ENCODE measurements around the gene SMPD3.
A peak's percentile ranks its signal among the peaks of the same experiment; 100 is the strongest.

SMPD3 gene

DNA sequence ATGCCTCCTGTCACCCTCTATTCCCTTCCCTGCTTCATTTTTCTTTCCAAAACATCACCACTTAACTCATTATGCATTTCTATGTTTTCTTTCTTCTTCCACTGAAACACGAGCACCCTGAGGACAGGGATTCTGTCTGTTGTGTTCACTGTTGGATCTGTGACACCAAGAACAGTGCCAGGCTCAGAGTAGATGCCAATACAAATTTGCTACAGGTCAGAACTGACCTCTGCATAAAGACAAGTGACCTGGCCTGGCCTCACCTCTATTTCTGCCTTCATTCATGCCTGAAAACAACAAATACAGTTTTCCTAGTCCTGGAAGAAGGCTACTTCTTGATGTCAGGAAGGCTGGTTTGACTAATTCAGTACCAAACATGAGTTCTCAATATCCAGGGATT is 45.1 kb downstream of the SMPD3 start:
- no peak for DNase-seq

DNA sequence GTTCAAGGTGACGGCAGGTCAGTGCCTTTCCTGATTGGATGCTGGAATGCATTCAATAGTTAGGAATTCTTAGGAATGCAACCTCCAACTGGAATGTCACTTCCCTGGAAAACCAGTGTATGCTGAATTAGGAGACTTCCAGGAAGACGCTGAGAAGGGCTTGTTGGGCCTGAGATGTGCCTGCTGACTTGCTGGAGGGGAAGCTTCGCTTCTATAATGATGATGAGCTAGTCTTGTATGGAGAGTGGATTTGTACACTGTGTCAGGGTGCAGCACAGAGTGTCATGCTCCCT is 45.6 kb downstream of the SMPD3 start:
- DNase-seq: no peak

DNA sequence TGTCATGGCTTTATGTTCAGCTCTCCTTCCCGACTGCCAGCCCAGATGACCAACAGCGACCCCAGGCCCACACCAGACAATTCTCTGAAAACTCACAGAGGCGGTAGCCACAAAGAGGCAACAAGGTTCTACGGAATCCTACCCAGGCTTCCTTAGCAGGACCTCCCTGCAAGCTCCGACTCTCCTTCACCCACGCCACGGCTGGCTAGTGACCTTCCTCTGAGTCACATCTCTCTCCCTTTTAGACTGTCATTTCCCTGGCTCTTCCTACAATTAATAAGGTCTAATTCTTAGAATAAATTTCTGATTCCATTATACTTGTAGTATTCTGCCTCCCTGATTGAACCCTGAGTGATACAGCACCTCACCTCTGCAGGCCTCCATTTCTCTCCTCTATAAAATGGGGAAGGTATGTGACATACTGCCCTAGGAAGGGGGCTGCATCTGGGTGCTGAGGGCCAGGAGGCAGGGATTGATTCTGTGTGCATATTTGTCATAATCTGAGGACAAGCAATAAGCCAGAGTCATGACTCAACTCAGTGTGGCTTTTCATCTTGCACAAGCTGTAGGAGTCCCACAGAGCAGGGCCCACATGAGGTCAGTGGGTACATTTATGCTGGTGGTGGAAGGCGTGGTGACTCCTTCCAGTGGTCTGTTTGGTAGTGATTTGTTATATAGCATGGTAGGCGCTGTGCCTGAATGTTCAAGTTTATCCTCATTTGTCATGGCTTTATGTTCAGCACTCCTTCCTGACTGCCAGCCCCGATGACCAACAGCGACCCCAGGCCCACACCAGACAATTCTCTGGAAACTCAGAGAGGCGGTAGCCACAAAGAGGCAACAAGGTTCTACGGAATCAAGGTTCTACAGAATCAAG is 46.2 kb downstream of the SMPD3 start:
- no peak for DNase-seq

DNA sequence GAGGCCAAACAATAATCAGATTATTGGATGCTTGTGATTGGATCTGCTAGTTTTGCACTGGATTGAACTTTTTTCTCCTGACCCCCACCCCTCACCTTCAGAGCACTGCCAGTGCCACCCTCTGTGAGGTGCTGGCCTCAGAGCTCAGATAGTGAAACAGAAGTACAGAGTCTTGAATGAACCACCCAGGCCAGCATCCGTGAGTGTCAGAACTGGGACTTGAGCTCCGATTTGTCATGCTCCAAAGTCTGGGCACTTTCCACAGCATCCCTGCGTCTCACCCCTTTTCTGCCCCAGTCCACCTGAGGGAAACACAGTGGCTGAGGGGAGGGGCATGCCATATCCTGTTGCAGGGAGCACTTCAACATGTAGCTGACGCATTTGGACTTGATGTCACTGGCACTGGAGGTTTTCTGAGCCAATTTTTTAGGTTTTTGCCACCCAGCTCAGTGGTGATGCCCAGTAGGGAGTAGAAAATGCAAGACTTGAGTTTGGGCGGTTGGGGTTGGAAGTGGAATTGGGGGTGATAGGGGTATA is 47.3 kb downstream of the SMPD3 start:
- DNase-seq: peak in 1 of 5 experiments; percentile 30

DNA sequence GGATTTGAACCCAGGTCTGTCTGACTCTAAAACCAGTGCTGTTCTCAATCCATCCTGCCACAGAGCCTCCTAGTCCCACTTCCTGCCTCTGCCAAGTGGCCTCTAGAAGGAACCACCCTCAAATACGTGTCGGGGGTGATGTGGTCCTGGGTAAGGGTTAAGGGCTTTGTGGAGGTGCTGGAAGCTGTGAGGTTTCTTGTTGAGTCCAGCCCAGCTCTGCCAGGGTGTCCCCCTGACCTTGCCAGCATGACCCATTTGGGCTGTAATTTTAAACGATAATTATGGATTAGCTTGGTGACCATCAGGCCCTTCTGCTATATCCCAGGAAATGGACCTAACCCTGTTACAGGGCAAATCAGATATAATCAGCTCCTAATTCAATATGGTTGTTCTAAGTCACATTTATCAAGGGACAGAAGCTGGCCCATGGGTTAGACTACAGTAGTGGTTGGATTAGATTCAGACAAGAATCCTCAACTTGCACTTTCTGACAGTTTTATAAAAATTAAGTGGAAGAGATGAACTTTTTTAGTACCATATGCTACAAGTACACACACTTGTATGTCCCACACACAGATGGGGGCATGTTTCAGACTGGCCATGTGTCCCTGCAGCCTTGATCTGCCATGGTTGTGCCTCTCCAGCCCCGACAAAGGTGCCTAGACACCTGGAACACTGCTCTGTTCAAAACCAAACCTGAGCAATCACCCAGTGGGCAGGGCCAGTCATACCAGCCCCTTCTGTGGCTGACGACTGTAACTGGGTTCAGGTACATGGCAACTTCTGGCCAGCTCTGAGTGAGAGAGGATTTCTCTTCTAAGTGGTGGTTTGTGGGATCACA is 48.0 kb downstream of the SMPD3 start:
- peak in 1 of 5 experiments; percentile 60 for DNase-seq

DNA sequence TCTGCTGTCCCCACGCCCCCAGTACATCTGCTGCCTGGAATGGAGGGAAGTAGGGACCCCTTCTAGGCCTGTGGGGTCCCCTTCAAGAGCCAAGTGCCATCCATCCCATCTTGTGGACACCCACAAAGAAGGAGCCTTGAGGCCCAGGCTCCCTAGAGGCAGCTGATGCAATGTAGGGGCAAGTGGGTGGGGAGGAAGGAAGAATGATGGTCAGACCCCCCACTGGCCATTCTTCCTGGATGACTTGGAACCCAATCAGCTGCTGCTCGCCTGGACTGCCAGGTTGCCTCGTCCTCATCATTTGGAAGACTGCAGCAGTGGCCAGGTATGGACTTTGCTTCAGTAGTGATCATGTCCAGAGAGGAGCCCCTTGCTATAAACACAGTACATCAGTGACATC is 48.9 kb downstream of the SMPD3 start:
- DNase-seq: no peak

DNA sequence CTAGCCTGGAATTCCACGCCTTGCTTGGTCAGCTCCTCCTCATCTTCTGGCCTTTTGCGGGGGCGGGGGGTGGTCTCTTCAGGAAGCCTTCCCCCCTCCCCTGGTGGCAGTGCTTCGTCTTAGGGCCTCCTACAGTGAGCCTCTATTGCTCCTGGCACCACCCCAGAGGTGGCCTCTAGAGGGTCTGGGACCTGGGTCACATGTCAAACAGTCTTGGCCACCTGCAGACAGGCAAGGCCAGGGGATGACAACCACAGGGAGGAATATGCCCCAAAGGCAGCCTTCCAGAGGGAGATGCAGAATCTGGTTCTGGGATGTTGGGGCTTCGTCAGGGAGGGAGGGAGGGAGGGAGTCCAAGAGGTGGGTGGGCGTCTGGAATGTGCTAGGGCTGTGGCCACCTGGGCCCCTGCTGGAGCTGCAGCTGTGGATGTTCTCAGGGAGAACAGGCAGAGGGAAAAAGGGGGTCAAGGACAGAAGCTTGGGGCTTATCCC is 50.6 kb downstream of the SMPD3 start:
- no peak for DNase-seq

DNA sequence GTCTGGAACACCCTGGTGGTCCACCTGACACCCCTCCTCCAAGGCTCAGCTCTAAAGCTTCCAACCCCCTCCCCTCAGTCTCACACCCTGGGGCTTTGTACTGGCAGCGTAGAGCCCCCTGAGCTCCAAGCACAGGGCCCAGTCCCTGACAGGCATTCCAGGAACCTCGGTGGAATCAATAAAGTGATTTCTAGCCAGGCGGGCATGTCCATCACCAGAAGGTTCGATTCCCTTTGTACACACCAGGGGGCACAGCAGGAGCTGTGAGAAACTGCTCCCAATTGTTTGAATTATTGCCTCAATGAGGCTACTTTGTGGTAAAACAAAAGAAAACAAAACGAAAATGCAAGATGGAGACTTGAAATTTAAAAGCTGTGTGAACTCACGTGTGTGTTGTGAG is 51.8 kb downstream of the SMPD3 start:
- peak in 4 of 5 experiments; percentile 22 to 72 (median 33) for DNase-seq

DNA sequence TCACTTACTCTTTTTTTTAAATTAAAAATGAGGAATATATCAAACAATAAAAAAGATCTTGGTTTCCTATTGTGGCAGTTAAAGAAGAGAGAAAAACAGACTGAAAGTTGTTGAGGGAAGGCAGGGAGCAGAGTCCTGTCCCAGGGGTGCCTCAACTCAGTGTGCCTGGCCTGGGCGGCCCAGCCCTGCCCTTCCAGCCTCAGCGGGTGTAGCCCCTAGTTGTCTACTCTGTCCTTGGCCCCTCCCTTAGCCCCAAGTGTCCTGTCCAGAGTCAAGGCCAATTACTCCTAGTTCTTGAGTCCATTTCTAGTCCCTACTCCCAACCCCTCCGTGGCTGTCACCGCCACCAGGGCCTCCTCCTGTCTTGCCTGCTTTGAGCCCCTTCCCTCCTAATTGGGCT is 52.5 kb downstream of the SMPD3 start:
- DNase-seq: no peak

DNA sequence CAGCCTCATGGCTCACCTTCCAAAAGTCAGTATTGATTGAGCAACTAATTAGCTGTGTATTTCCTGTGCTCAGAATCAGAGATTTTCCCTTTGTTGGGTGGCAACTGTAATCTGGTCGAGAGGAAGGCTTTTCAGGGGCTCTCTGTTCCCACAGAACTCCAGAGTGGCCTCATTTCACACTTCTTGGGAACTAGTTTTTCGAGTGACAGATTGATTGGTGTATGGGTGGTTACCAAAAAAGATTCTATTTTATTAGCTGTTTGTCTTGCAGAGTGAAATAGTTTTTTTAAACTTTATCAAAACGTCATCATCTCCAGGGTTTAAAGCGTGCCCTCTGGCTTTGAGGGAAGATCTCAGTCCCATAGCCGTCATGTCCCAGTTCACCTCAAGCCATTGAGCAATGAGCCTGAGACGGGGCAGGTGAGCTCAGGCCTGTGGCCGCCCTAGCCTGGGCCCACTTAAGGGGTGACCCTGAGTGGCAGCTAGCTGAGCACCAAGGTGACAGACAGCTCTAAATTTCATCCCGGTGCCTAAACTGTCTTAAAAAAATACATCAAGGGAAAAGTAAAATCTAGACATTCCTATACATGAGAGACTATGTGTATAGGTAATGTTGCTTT is 53.0 kb downstream of the SMPD3 start:
- DNase-seq: no peak

DNA sequence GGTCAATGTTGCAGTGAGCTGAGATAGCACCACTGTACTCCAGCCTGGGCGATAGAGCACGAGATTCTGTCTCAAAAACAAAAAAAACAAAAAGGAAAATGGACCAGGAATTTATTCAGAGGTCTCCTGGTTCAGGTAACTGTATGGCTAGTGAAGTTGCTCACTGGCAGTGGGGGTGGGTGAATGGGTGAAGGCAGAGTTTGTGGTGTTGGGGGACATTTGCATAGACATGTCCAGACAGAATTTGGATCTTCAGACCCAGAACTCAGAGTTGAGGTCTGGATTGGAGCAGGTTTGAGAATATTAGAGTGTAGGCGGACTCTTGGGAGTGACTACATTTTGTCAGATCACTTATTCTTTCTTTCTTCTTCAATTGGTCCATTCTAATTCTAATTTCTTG is 55.0 kb downstream of the SMPD3 start:
- DNase-seq: no peak

DNA sequence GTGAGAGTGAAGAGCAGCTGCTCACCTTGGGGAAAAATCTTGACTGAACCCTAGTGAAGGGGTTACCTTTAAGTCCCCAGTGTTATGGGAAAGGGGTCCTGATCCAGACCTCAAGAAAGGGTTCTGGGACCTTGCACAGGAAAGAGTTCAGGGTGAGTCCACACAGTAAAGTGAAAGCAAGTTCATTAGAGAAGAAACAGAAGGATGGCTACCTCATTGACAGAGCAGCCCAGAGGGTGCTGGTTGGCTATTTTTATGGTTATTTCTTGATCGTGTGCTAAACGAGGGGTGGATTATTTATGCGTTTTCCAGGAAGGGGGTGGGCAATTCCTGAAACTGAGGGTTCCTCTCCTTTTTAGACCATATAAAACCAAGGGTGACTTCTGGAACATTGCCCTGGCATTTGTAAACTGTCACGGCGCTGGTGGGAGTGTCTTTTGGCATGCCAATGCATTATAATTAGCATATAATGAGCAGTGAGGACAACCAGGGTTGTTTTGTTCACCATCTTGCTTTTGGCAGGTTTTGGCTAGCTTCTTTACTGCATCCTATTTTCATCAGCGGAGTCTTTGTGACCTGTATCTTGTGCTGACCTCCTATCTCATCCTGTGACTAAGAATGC is 58.4 kb downstream of the SMPD3 start:
- DNase-seq: no peak

DNA sequence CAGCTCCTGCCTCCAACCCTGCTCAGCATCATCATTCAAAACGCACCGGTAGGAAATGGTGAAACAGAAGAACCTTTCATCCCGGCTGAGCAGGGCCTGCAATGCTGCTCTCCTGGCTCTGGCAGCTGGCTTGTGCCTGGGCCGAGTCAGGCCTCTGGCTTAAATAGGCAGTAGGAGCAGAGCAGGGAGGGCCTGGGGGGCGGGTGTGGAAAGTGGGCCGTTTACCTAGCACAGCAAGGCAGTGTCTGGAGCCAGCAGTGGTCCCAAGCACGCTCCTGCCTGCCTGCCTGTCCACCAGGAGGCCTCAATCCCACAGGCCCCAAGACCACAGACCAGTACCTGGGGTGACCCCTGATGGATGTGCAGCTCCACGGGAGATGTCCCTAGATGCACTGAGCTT is 59.3 kb downstream of the SMPD3 start:
- DNase-seq: no peak

DNA sequence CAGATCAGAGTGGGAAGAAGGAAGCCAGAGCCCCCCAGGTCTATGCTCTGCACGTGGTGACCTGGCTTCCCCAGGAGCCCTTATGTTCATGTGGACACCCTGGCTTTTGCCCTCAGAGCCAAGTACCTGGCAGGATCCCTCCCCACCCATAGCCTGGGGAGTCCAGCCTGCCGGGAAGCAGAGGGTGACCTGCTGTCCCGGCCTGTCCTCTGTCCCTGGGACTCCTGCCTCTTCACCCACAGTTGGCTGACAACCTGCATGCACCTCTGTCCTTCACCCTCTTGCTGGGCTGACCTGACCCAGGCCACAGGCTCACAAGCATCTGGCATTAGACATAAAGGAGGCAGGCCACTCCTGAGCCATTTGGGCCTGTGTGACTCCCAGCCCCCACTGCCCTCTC is 60.2 kb downstream of the SMPD3 start:
- DNase-seq: no peak

DNA sequence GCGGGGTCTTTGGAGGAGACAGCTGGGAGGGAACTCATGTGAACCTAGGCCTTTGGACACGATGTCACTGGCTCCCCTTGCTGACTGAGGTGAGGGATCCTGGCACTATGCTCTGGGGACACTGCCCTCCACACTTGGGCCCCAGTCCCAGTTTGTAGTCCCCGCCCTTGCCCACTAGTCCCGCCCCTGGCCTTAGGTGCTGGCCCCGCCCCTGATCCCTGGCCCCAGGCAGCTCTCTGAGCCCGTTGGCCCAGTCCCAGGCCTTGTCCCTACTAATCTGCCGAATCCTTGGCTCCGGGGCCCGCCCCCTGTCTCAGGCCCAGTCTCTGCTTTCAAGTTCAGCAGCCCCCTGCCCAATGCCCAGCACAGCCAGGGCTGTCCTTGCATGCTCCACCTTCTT is 61.0 kb downstream of the SMPD3 start:
- DNase-seq: no peak

DNA sequence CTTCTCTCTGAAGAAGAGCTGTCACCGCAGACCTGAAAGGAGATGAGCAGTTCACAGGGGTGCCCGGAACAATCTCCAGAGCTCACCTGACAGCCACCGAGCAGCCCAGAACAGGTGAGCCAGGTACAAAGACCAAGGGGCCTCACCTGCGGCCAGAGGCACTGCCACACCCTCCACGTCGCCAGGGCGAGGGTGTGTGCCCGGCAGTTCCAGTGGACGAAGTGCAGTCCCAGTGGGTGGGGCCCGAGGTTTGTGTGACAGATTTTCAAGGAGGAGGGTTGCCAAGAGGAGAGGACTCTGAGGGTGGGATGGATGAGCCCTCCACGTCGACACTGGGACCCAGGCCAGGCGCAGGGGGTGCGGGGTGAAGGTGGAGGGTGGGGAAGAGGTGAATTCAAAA is 61.7 kb downstream of the SMPD3 start:
- DNase-seq: no peak

DNA sequence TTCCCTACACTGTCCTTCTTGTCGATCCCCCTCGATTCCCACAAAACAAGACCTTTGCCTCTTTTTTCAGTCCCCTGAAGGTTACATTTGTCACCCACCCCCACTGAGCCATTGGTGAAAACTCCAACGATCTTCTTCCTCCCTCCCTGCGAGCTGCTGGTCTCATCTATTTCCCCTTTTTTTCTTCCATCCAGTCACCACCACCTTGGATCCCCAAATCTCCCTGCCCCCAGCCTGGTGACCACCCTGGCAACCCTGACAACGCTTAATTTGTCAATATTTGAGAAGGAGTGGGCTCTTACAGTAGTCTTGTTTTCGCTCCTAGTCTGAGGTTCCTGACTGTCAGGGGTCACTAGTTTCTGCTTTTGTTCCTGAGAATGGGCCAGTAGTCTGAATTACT is 62.9 kb downstream of the SMPD3 start:
- no peak for DNase-seq

DNA sequence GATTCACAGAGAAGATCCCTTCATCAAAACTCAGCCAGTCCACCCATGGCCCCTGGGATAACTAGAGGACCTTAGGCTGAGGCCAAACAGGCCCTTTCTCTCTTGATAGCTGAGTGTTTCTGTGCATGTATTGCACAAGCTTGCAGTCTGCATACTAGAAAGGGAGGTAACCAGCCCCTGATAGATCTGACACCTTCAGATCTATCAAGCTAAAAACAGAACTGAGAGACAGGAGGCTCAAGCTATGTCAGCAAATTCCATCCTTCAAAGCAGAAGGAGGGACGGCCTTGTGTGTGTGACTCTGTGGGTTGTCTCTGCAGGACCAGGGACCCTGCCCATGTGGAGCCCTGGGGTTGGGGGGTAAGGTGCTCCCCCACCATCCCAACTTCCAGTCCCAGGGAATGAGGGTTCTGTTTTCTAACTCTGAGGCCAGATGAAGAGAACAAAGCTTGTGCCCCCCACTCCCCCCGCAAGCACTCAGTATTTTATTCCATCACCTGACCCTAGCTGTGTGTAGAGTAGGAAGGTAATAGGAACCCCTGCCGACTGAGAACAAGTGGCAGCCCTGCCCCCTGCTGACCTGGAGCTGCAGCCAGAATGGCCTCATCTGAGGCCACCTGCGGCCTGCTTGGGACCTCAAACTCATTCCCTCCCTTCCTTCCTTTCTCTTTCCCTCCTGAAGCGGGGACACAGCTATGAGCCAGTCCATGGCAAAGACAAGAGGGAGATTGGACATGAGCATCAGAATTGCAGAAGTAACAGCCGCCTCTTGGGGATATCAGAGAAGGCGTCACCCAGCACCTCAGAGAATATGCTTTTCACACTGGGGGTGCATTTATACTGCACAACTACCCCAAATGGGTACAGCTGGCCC is 63.8 kb downstream of the SMPD3 start:
- peak in 1 of 5 experiments; percentile 35 for DNase-seq

DNA sequence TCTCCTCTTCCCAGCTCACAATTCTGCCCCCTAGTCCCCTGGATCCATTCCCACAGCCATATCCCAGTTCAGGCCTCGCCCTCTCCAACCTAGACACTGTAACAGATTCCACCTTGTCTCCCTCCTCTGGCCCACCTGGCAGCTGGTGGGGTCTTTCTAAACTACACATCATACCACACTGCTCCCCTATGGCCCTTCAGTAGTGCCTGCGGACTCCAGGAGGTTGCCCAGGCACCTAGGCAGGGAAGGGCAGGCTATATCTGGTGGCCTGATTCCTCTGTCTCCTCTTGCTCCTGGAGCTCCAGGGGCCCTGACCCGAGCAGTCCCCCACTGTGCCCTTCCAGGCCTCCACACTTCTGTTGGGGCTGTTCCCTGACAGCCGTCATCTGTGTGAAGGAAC is 64.5 kb downstream of the SMPD3 start:
- no peak for DNase-seq

DNA sequence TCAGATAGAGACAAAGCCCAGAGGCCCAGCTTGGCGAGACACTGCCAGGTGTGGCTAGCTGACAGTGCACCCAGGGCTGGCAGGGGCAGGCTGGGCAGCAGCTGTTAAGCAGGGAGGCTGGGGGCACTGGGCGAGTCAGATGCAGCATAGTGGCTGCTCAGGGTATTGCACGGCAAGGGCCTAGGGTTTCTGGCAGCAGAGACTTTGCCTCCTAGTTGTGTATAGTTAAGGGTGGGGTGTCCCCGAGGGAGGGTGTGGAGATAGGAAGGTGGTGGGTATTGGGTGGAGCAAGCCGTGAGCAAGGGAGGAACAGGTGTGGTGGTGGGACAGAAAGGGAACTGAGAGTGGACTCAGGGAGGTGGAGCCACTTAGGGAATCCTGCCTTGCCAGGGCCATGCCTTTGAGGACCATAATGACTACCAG is 66.0 kb downstream of the SMPD3 start:
- peak in 1 of 5 experiments; percentile 57 for DNase-seq

DNA sequence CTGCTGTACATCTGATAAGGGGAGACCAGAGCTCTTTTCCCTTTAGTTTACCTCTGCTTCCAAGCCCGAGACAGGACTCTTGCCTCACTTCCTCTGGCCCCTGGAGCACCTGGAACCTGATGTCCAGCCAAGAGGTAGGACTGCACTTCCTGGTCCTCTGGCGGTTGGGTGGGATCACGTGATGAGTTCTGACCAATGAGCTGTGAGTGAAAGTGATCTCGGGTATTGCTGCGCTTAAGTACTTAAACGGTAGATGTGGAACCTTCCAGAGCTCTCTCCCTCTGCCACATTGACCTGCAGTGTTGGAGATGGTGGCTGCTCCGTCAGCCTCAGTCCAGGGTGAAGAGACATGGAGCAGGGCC is 67.0 kb downstream of the SMPD3 start:
- DNase-seq: no peak

All from T-helper 2 cell (primary cell).